Measurements from ENCODE around the gene RANBP10. TPM values are rescaled to one million over a fixed set of nuclear protein-coding genes. Genes with fewer than 3 reads are reported as not detected.

The RANBP10 gene
- total RNA-seq, 1 experiment from 2014 or later: 15.6 TPM

- no peak for DNase-seq
Observed at GRCh38 chr16:67843343-67843765, 37.0 kb upstream of the RANBP10 start.

More at GRCh38 chr16:67843343-67843765, 37.0 kb upstream of the RANBP10 start:
- Histone ChIP-seq H4K91ac (ENCODE audit: insufficient read length, low read depth, low read length) (no peak overlapping the region), H4K20me1 (ENCODE audit: control insufficient read depth, insufficient read depth, insufficient read length) (no peaks in the 10 kb centered on the region), H3K79me2 (ENCODE audit: insufficient read depth, low read length) (peaks cover 10% of the 10 kb centered on the region; the same call in 1 of the 2 replicates), H2BK5ac (ENCODE audit: insufficient read length, low read length) (no peak overlapping the region), H3K9me3 (ENCODE audit: control insufficient read depth, low read depth, low read length) (no peaks in the 10 kb centered on the region), H3K4me1 (ENCODE audit: insufficient read depth, low read length) (peaks cover 10% of the 10 kb centered on the region; the same call in 1 of the 2 replicates), H3K23me2 (ENCODE audit: insufficient read length, low read depth, low read length, poor library complexity, severe bottlenecking) (peaks cover 14% of the 10 kb centered on the region), H3K56ac (ENCODE audit: insufficient read length, low read depth, low read length) (no peak overlapping the region), H2AFZ (ENCODE audit: low read length) (no peak overlapping the region), H3K27me3 (ENCODE audit: insufficient read depth, low read length) (no peaks in the 10 kb centered on the region), H3K9ac (ENCODE audit: extremely low read depth, insufficient read length, low read length) (peak overlapping the region; percentile 25), H3K79me1 (ENCODE audit: insufficient read depth, low read depth, low read length, poor library complexity, severe bottlenecking) (no peaks in the 10 kb centered on the region), H2BK20ac (ENCODE audit: low read depth, low read length, poor library complexity, severe bottlenecking) (no peak overlapping the region), H4K5ac (ENCODE audit: insufficient read length, low read depth, low read length) (no peak overlapping the region), H3K4me2 (ENCODE audit: insufficient read depth, insufficient read length, low read length) (peak overlapping the region; percentile 85), H3K4ac (ENCODE audit: low read depth, low read length) (no peak overlapping the region), H4K8ac (replicated peaks; ENCODE audit: insufficient read length, low read depth, low read length) (no peak overlapping the region), H3K14ac (ENCODE audit: insufficient read depth, low read length) (no peak overlapping the region), H2BK12ac (ENCODE audit: insufficient read length, low read depth, low read length) (no peak overlapping the region), H3K27ac (ENCODE audit: insufficient read length, low read depth, low read length) (no peak overlapping the region), H3K23ac (ENCODE audit: insufficient read length, low read depth, low read length) (no peak overlapping the region), H3T11ph (ENCODE audit: low read length) (no peak overlapping the region), H2BK120ac (ENCODE audit: low read depth, low read length, poor library complexity, severe bottlenecking) (no peak overlapping the region), H3K18ac (ENCODE audit: insufficient read length, low read depth, low read length) (no peak overlapping the region), H2AK5ac (ENCODE audit: insufficient read length, low read length) (no peak overlapping the region), H2BK15ac (ENCODE audit: low read depth, low read length) (no peak overlapping the region)
- Mint-ChIP-seq H3K27ac (peak overlapping the region in 1 of 3 experiments; percentile 92; a peak in 2 of 7 replicates), H3K36me3 (ENCODE audit: insufficient read depth in 1 of 3, low read depth in 3 of 3) (peaks cover 0 to 10% (median 4%) of the 10 kb centered on the region in 3 experiments; a peak in 4 of 7 replicates), H3K9me3 (no peaks in the 10 kb centered on the region), H3K4me1 (peaks cover 41 to 49% of the 10 kb centered on the region in 2 experiments), H3K4me3 (peak overlapping the region; percentile 90 to 92), H3K27me3 (ENCODE audit: low read depth) (no peaks in the 10 kb centered on the region)
- TF ChIP-seq, protein P1, sequence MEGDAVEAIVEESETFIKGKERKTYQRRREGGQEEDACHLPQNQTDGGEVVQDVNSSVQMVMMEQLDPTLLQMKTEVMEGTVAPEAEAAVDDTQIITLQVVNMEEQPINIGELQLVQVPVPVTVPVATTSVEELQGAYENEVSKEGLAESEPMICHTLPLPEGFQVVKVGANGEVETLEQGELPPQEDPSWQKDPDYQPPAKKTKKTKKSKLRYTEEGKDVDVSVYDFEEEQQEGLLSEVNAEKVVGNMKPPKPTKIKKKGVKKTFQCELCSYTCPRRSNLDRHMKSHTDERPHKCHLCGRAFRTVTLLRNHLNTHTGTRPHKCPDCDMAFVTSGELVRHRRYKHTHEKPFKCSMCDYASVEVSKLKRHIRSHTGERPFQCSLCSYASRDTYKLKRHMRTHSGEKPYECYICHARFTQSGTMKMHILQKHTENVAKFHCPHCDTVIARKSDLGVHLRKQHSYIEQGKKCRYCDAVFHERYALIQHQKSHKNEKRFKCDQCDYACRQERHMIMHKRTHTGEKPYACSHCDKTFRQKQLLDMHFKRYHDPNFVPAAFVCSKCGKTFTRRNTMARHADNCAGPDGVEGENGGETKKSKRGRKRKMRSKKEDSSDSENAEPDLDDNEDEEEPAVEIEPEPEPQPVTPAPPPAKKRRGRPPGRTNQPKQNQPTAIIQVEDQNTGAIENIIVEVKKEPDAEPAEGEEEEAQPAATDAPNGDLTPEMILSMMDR (conservative IDR thresholded peaks at IDR 0.05): no peak
- no CpG with 5 or more reads among the region's 11 CpGs for WGBS (ENCODE audit: extremely low coverage, insufficient read length, low lambda C conversion rate)
